H9 (cell line): ENCODE results near the gene PTPRN2. TPM values are rescaled to one million over a fixed set of nuclear protein-coding genes. Genes with fewer than 3 reads are reported as not detected.

Experiments used
- DNase-seq: peaks from one replicate; pipeline ENCODE4 v3.0.0-alpha.2; 2017
- H2AFZ ChIP-seq: one replicate; pipeline ENCODE4 v1.6.1; 2013; ENCODE audit warnings: mild to moderate bottlenecking, low read length, control low read depth, moderate library complexity
- H2AK5ac ChIP-seq: 2 replicates; pipeline ENCODE4 v1.6.1; 2013; ENCODE audit warnings: low read length, control low read depth, mixed read lengths; ENCODE audit not compliant: insufficient read length
- H2BK120ac ChIP-seq: one replicate; pipeline ENCODE4 v1.6.1; 2013; ENCODE audit warnings: low read depth, mild to moderate bottlenecking, low read length, control low read depth, inconsistent platforms; ENCODE audit not compliant: poor library complexity, severe bottlenecking
- H2BK12ac ChIP-seq: 2 replicates; pipeline ENCODE4 v1.6.1; 2013; ENCODE audit warnings: low read length, control low read depth, mixed read lengths, low read depth; ENCODE audit not compliant: insufficient read length
- H2BK15ac ChIP-seq: 2 replicates; pipeline ENCODE4 v1.6.1; 2013; ENCODE audit warnings: low read depth, low read length, control low read depth
- H2BK20ac ChIP-seq: one replicate; pipeline ENCODE4 v1.6.1; 2013; ENCODE audit warnings: low read depth, mild to moderate bottlenecking, low read length, control low read depth, inconsistent platforms; ENCODE audit not compliant: poor library complexity, severe bottlenecking
- H2BK5ac ChIP-seq: 2 replicates; pipeline ENCODE4 v1.6.1; 2013; ENCODE audit warnings: low read length, control low read depth, mixed read lengths; ENCODE audit not compliant: insufficient read length
- H3K14ac ChIP-seq: 2 replicates; pipeline ENCODE4 v1.6.1; 2013; ENCODE audit warnings: low read length, control low read depth; ENCODE audit not compliant: insufficient read depth
- H3K18ac ChIP-seq: 2 replicates; pipeline ENCODE4 v1.6.1; 2013; ENCODE audit warnings: low read depth, mild to moderate bottlenecking, mixed read lengths, low read length, control low read depth; ENCODE audit not compliant: insufficient read length
- H3K23ac ChIP-seq: 2 replicates; pipeline ENCODE4 v1.6.1; 2013; ENCODE audit warnings: low read length, control low read depth, mixed read lengths, low read depth; ENCODE audit not compliant: insufficient read length
- H3K23me2 ChIP-seq: 2 replicates; pipeline ENCODE4 v1.6.1; 2013; ENCODE audit warnings: low read depth, mild to moderate bottlenecking, mixed read lengths, low read length, control low read depth; ENCODE audit not compliant: insufficient read length, poor library complexity, severe bottlenecking
- H3K27ac ChIP-seq: 2 replicates; pipeline ENCODE4 v1.5.1; 2013; ENCODE audit warnings: low read length, control low read depth, mixed read lengths, low read depth; ENCODE audit not compliant: insufficient read length
- H3K27me3 ChIP-seq: 2 replicates; pipeline ENCODE4 v1.6.1; 2013; ENCODE audit warnings: low read length, control low read depth, inconsistent platforms; ENCODE audit not compliant: insufficient read depth
- H3K4ac ChIP-seq: 2 replicates; pipeline ENCODE4 v1.6.1; 2013; ENCODE audit warnings: low read depth, mild to moderate bottlenecking, control low read depth, inconsistent platforms, low read length, moderate library complexity
- H3K4me1 ChIP-seq: 2 replicates; pipeline ENCODE4 v1.6.1; 2013; ENCODE audit warnings: low read length, control low read depth, inconsistent platforms; ENCODE audit not compliant: insufficient read depth
- H3K4me2 ChIP-seq: 2 replicates; pipeline ENCODE4 v1.6.1; 2013; ENCODE audit warnings: low read length, control low read depth, mixed read lengths; ENCODE audit not compliant: insufficient read length, insufficient read depth
- H3K56ac ChIP-seq: 2 replicates; pipeline ENCODE4 v1.6.1; 2013; ENCODE audit warnings: low read depth, mild to moderate bottlenecking, mixed read lengths, low read length, control low read depth; ENCODE audit not compliant: insufficient read length
- H3K79me1 ChIP-seq: 2 replicates; pipeline ENCODE4 v1.6.1; 2013; ENCODE audit warnings: low read depth, mild to moderate bottlenecking, moderate library complexity, low read length, control low read depth, inconsistent platforms; ENCODE audit not compliant: insufficient read depth, poor library complexity, severe bottlenecking
- H3K79me2 ChIP-seq: 2 replicates; pipeline ENCODE4 v1.6.1; 2013; ENCODE audit warnings: low read length, control low read depth, inconsistent platforms; ENCODE audit not compliant: insufficient read depth
- H3K9ac ChIP-seq: 2 replicates; pipeline ENCODE4 v1.6.1; 2013; ENCODE audit warnings: low read length, control low read depth, mixed read lengths; ENCODE audit not compliant: insufficient read length; ENCODE audit errors: extremely low read depth
- H3K9me3 ChIP-seq: one replicate; pipeline ENCODE4 v1.6.1; 2013; ENCODE audit warnings: low read depth, low read length, inconsistent platforms; ENCODE audit not compliant: control insufficient read depth
- H3T11ph ChIP-seq: one replicate; pipeline ENCODE4 v1.6.1; 2013; ENCODE audit warnings: mild to moderate bottlenecking, low read length, control low read depth, inconsistent platforms
- H4K20me1 ChIP-seq: one replicate; pipeline ENCODE4 v1.6.1; 2013; ENCODE audit not compliant: control insufficient read depth, insufficient read length, insufficient read depth
- H4K5ac ChIP-seq: 2 replicates; pipeline ENCODE4 v1.6.1; 2013; ENCODE audit warnings: low read depth, mild to moderate bottlenecking, mixed read lengths, low read length, control low read depth; ENCODE audit not compliant: insufficient read length
- H4K8ac ChIP-seq: replicated peaks from 2 replicates; pipeline ENCODE4 v1.6.1; 2013; ENCODE audit warnings: low read length, control low read depth, mixed read lengths, low read depth; ENCODE audit not compliant: insufficient read length
- H4K91ac ChIP-seq: 2 replicates; pipeline ENCODE4 v1.6.1; 2013; ENCODE audit warnings: low read depth, mild to moderate bottlenecking, moderate library complexity, mixed read lengths, low read length, control low read depth; ENCODE audit not compliant: insufficient read length
- H3K27ac Mint-ChIP-seq, 3 experiments: 2 replicates in 2 of 3; 3 replicates in 1 of 3; pipeline ENCODE4 v1.8.0; 2020 to 2021; ENCODE audit warnings: mixed read lengths in 3 of 3, mild to moderate bottlenecking in 1 of 3, moderate library complexity in 1 of 3
- H3K27me3 Mint-ChIP-seq: 2 replicates; pipeline ENCODE4 v1.8.0; 2021; ENCODE audit warnings: low read depth, mild to moderate bottlenecking, moderate library complexity, mixed read lengths
- H3K36me3 Mint-ChIP-seq, 3 experiments: 2 replicates in 2 of 3; 3 replicates in 1 of 3; pipeline ENCODE4 v1.8.0; 2020 to 2021; ENCODE audit warnings: low read depth in 3 of 3, mixed read lengths in 3 of 3; ENCODE audit not compliant: insufficient read depth in 1 of 3
- H3K4me1 Mint-ChIP-seq, 2 experiments: 2 replicates each; pipeline ENCODE4 v1.8.0; 2020; ENCODE audit warnings: mixed read lengths in 2 of 2
- H3K4me3 Mint-ChIP-seq, 2 experiments: 2 replicates in 1 of 2; 3 replicates in 1 of 2; pipeline ENCODE4 v1.8.0; 2020 to 2021; ENCODE audit warnings: mild to moderate bottlenecking in 2 of 2, mixed read lengths in 2 of 2, moderate library complexity in 1 of 2
- H3K9me3 Mint-ChIP-seq, 2 experiments: 2 replicates in 1 of 2; 3 replicates in 1 of 2; pipeline ENCODE4 v1.8.0; 2020; ENCODE audit warnings: mild to moderate bottlenecking in 2 of 2, mixed read lengths in 2 of 2, moderate library complexity in 1 of 2
- WGBS: extraction: QIAGEN DNeasy Blood & Tissue Kit; methylation state at CpG from one replicate; pipeline ENCODE4 v1.1.7; 2013; ENCODE audit warnings: missing lambda C conversion rate, low lambda C conversion rate, mixed read lengths; ENCODE audit not compliant: insufficient read length; ENCODE audit errors: extremely low coverage; 5-methylcytosine and 5-hydroxymethylcytosine counted together
- total RNA-seq: library from RNA; stranded (reverse); gene quantifications from 2 replicates; pipeline ENCODE4 v1.2.1, GENCODE V29; 2021
- TF ChIP-seq, protein P1 (sequence below): fragments of 200-600 bp; sonication (generic); conservative IDR thresholded peaks from 3 replicates; pipeline ENCODE4 v1.8.0; 2021; ENCODE audit warnings: antibody characterized with exemption, mild to moderate bottlenecking

Gene PTPRN2
- total RNA-seq, 1 experiment from 2014 or later: 5.2 TPM

DNA sequence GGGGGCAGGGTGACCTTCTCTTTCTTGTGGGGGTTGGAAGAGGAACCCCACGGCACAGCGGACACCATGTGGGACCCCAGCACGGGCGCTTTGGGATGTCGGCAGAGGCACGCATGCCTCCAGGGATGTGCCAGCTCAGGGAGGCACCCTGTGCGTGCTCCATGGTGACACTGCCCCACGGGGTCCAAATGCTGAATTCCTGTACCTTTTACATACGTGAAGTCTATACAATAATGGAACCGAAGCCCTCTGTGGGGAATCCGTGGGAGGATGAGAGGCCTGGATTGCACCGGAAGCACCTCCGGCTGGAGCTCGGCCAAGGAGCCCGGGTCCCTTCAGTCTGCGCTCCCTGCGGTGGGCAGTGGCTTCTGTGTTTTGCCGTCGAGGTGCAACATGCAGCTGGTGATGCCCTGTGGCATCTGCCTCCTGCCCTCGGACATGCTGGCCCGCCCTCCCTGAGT lies 726.6 kb downstream of the PTPRN2 start:
- H3K9me3 ChIP-seq: no peaks in the 10 kb centered on the region
- H3K56ac ChIP-seq: no peak overlapping the region
- no peak overlapping the region for H2BK15ac ChIP-seq
- no peak overlapping the region for H2AFZ ChIP-seq
- H3K23ac ChIP-seq: no peak overlapping the region
- no peak overlapping the region for H2BK5ac ChIP-seq
- H2AK5ac ChIP-seq: no peak overlapping the region
- H3K9me3 Mint-ChIP-seq: no peaks in the 10 kb centered on the region
- no peak for DNase-seq
- H4K20me1 ChIP-seq: no peaks in the 10 kb centered on the region
- H3K4me1 Mint-ChIP-seq: no peaks in the 10 kb centered on the region
- no peak overlapping the region for H2BK20ac ChIP-seq
- H3K27ac ChIP-seq: no peak overlapping the region
- H3K23me2 ChIP-seq: no peaks in the 10 kb centered on the region
- no peak overlapping the region for H3T11ph ChIP-seq
- H4K91ac ChIP-seq: no peak overlapping the region
- no peaks in the 10 kb centered on the region for H3K4me1 ChIP-seq
- H3K4me2 ChIP-seq: no peak overlapping the region
- no peak overlapping the region for H3K27ac Mint-ChIP-seq
- WGBS: no CpG with 5 or more reads among the region's 21 CpGs
- H3K79me2 ChIP-seq: no peaks in the 10 kb centered on the region
- no peaks in the 10 kb centered on the region; the same call in 1 of the 2 replicates for H3K27me3 ChIP-seq
- no peak overlapping the region for H3K9ac ChIP-seq
- no peaks in the 10 kb centered on the region for H3K36me3 Mint-ChIP-seq
- TF ChIP-seq, protein P1, sequence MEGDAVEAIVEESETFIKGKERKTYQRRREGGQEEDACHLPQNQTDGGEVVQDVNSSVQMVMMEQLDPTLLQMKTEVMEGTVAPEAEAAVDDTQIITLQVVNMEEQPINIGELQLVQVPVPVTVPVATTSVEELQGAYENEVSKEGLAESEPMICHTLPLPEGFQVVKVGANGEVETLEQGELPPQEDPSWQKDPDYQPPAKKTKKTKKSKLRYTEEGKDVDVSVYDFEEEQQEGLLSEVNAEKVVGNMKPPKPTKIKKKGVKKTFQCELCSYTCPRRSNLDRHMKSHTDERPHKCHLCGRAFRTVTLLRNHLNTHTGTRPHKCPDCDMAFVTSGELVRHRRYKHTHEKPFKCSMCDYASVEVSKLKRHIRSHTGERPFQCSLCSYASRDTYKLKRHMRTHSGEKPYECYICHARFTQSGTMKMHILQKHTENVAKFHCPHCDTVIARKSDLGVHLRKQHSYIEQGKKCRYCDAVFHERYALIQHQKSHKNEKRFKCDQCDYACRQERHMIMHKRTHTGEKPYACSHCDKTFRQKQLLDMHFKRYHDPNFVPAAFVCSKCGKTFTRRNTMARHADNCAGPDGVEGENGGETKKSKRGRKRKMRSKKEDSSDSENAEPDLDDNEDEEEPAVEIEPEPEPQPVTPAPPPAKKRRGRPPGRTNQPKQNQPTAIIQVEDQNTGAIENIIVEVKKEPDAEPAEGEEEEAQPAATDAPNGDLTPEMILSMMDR: no peak
- no peak overlapping the region for H2BK120ac ChIP-seq
- no peak overlapping the region for H3K18ac ChIP-seq
- H3K4me3 Mint-ChIP-seq: no peak overlapping the region
- no peak overlapping the region for H3K4ac ChIP-seq
- no peak overlapping the region for H4K8ac ChIP-seq
- no peaks in the 10 kb centered on the region for H3K79me1 ChIP-seq
- H3K27me3 Mint-ChIP-seq: peaks cover 9% of the 10 kb centered on the region
- H3K14ac ChIP-seq: no peak overlapping the region; the same call in 1 of the 2 replicates
- H2BK12ac ChIP-seq: no peak overlapping the region
- H4K5ac ChIP-seq: no peak overlapping the region
